Cardiac muscle cell (in vitro differentiated cells and primary cell): ENCODE results near the gene ADGRE3. TPM values are rescaled to one million over a fixed set of nuclear protein-coding genes. Genes with fewer than 3 reads are reported as not detected.
"Not testable (repeated sequence)": the region's sequence is repeated elsewhere in the genome, so short reads cannot be mapped to it uniquely, and the experiment has no call there.

ENCODE experiments used
- DNase-seq, 2 donors: peaks; one replicate each; pipeline versions ENCODE4 v3.0.0 to v3.0.0-alpha.2; 2010 to 2017; ENCODE audit warnings: low read depth in 1 of 2, low spot score in 1 of 2
- H3K27ac ChIP-seq: fragments of 200-600 bp; sonication (generic); 2 replicates; pipeline ENCODE4 v1.5.1; 2016
- H3K27me3 ChIP-seq: fragments of 200-600 bp; sonication (generic); 2 replicates; pipeline ENCODE4 v1.6.0; 2016; ENCODE audit warnings: control low read depth
- H3K36me3 ChIP-seq: fragments of 200-600 bp; sonication (generic); 2 replicates; pipeline ENCODE4 v1.5.1; 2016; ENCODE audit warnings: control low read depth
- H3K4me1 ChIP-seq: fragments of 200-600 bp; sonication (generic); 2 replicates; pipeline ENCODE4 v1.8.1; 2017; ENCODE audit warnings: low read depth, mild to moderate bottlenecking, mixed run types
- H3K4me3 ChIP-seq: fragments of 200-600 bp; sonication (generic); 2 replicates; pipeline ENCODE4 v1.5.1; 2016; ENCODE audit warnings: mild to moderate bottlenecking
- H3K9me3 ChIP-seq: fragments of 200-600 bp; sonication (generic); 2 replicates; pipeline ENCODE4 v1.5.1; 2017; ENCODE audit warnings: low read depth, mild to moderate bottlenecking, control low read depth
- polyA plus RNA-seq: library from polyadenylated mRNA; unstranded; fragments of >200 nt; fragmentation: Nextera tagmentation; extraction: Ambion mirVana; gene quantifications from 2 replicates; pipeline ENCODE4 v1.2.1, GENCODE V29; 2016
- total RNA-seq: library from RNA; depleted of rRNA; stranded (reverse); fragments of >200 nt; gene quantifications from 2 replicates; pipeline ENCODE4 v1.2.3, GENCODE V29; 2016
- TF ChIP-seq, protein P1 (sequence below): IDR thresholded peaks from 2 replicates; pipeline ENCODE4 v1.5.1; 2012; ENCODE audit warnings: low read depth, mild to moderate bottlenecking, low read length

Gene ADGRE3
- total and polyA plus RNA-seq, 2 experiments from 2014 or later, result not detected

- H3K4me3 ChIP-seq, result no peak overlapping the region
- TF ChIP-seq, protein P1, sequence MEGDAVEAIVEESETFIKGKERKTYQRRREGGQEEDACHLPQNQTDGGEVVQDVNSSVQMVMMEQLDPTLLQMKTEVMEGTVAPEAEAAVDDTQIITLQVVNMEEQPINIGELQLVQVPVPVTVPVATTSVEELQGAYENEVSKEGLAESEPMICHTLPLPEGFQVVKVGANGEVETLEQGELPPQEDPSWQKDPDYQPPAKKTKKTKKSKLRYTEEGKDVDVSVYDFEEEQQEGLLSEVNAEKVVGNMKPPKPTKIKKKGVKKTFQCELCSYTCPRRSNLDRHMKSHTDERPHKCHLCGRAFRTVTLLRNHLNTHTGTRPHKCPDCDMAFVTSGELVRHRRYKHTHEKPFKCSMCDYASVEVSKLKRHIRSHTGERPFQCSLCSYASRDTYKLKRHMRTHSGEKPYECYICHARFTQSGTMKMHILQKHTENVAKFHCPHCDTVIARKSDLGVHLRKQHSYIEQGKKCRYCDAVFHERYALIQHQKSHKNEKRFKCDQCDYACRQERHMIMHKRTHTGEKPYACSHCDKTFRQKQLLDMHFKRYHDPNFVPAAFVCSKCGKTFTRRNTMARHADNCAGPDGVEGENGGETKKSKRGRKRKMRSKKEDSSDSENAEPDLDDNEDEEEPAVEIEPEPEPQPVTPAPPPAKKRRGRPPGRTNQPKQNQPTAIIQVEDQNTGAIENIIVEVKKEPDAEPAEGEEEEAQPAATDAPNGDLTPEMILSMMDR, result no peak
- no peaks in the 10 kb centered on the region for H3K9me3 ChIP-seq
- no peaks in the 10 kb centered on the region for H3K36me3 ChIP-seq
- DNase-seq, result peak in 1 of 2 donors; percentile 13
- no peak overlapping the region for H3K27ac ChIP-seq
- H3K27me3 ChIP-seq, result no peaks in the 10 kb centered on the region
- H3K4me1 ChIP-seq, result no peaks in the 10 kb centered on the region
These were observed 42.4 kb downstream of the ADGRE3 start for GRCh38 chr19:14632286-14632685.

GRCh38 chr19:14629557-14629956 lies 45.1 kb downstream of the ADGRE3 start:
- no peaks in the 10 kb centered on the region for H3K9me3 ChIP-seq
- H3K4me1 ChIP-seq, result no peaks in the 10 kb centered on the region
- no peak overlapping the region for H3K27ac ChIP-seq
- H3K27me3 ChIP-seq, result no peaks in the 10 kb centered on the region
- DNase-seq, result no peak
- H3K36me3 ChIP-seq, result no peaks in the 10 kb centered on the region
- H3K4me3 ChIP-seq, result no peak overlapping the region
- TF ChIP-seq, protein P1, result no peak

DNA sequence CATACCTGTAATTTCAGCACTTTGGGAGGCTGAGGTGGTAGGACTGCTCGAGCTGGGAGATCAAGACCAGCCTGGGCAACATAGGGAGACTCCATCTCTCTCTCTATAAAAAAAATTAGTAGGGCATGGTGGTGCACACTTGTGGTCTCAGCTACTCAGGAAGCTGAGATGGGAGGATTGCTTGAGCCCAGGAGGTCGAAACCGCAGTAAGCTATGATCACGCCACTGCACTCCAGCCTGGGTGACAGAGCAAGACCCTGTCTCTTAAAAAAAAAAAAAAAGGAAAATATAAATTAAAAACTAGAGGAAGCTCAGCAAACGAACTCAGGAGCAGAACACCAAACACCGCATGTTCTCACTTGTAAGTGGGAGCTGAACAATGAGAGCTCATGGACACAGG lies 50.2 kb downstream of the ADGRE3 start:
- DNase-seq, H3K27ac ChIP-seq, H3K4me3 ChIP-seq, H3K36me3 ChIP-seq, H3K4me1 ChIP-seq, H3K27me3 ChIP-seq, H3K9me3 ChIP-seq: not testable (repeated sequence)

DNA sequence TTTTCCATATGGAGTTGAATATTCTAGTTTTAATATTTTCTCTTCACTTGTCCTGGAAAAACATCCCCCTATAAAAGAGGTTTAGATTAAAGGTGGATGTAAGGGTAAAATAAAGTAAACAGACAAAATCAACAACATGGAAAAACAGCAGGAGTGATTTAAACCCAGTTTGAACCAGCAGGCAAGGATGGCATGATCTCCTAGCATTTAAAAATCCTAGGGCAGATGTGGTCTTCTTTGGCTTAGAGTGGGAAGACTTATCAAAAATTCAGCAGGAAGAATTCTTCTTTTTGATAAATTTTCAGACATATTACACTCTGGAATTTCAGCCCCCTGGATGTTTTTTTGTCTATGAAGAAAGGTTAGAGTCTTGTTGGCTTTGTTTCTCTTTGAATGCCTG lies 55.2 kb downstream of the ADGRE3 start:
- Histone ChIP-seq H3K36me3 (no peaks in the 10 kb centered on the region), H3K27me3 (no peaks in the 10 kb centered on the region), H3K9me3 (no peaks in the 10 kb centered on the region), H3K4me1 (no peaks in the 10 kb centered on the region), H3K27ac (no peak overlapping the region), H3K4me3 (no peak overlapping the region)
- DNase-seq, result no peak
- TF ChIP-seq, protein P1, result no peak

DNA sequence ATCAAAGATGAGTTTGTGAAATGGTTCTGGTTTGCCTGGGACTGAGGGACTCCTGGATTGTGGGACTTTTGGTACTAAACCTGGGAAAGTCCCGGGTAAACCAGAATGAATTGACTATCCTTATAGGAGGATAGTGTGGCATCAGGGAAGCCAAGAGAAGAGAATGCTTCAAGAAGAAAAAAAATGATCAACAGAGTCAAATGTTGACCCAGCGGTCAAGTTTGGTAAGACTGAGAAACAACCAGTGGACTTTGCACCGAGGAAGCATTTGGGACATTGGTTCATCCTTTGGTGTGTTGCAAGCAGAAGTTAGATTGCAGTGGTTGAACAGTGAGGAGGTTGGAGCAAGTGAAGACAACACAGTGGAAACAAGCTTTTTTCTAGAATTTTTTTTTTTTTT lies 58.2 kb downstream of the ADGRE3 start:
- H3K4me3 ChIP-seq, result no peak overlapping the region
- TF ChIP-seq, protein P1, result no peak
- H3K27me3 ChIP-seq, result no peaks in the 10 kb centered on the region
- no peaks in the 10 kb centered on the region for H3K9me3 ChIP-seq
- H3K27ac ChIP-seq, result no peak overlapping the region
- H3K36me3 ChIP-seq, result no peaks in the 10 kb centered on the region
- no peaks in the 10 kb centered on the region for H3K4me1 ChIP-seq
- DNase-seq, result no peak

GRCh38 chr19:14615623-14616022 lies 59.0 kb downstream of the ADGRE3 start:
- no peaks in the 10 kb centered on the region for H3K27me3 ChIP-seq
- TF ChIP-seq, protein P1, result no peak
- H3K9me3 ChIP-seq, result no peaks in the 10 kb centered on the region

More at GRCh38 chr19:14615623-14616022, 59.0 kb downstream of the ADGRE3 start:
- Histone ChIP-seq H3K36me3 (no peaks in the 10 kb centered on the region), H3K27ac (no peak overlapping the region), H3K4me3 (no peak overlapping the region), H3K4me1 (no peaks in the 10 kb centered on the region)
- DNase-seq, result no peak
